HG02885 (cell line): ENCODE measurements around the gene F2RL2.
A peak's percentile ranks its signal among the peaks of the same experiment; 100 is the strongest.

Source experiments
- ATAC-seq: cut with Tn5 transposase; IDR thresholded peaks from one replicate; pipeline ENCODE4 v1.9.1; 2021; ENCODE audit warnings: mild to moderate bottlenecking; ENCODE audit not compliant: unreplicated experiment, poor library complexity

Gene F2RL2

GRCh38 chr5:76591366-76591765, 31.8 kb downstream of the F2RL2 start:
- no peak for ATAC-seq

GRCh38 chr5:76590027-76590426, 33.2 kb downstream of the F2RL2 start:
- ATAC-seq = peak; percentile 95

GRCh38 chr5:76586531-76586930, 36.7 kb downstream of the F2RL2 start:
- ATAC-seq = no peak

- no peak for ATAC-seq
Observed at GRCh38 chr5:76585783-76586217, 37.4 kb downstream of the F2RL2 start.

GRCh38 chr5:76583163-76584047, 39.8 kb downstream of the F2RL2 start:
- ATAC-seq = no peak

GRCh38 chr5:76582230-76583162, 40.7 kb downstream of the F2RL2 start:
- peak; percentile 95 for ATAC-seq

- no peak for ATAC-seq
Observed at GRCh38 chr5:76580981-76581380, 42.2 kb downstream of the F2RL2 start.

- ATAC-seq = no peak
Observed at GRCh38 chr5:76579166-76579937, 43.9 kb downstream of the F2RL2 start.

- ATAC-seq = no peak
Observed at GRCh38 chr5:76576996-76577395, 46.2 kb downstream of the F2RL2 start.

GRCh38 chr5:76576450-76576849, 46.8 kb downstream of the F2RL2 start:
- ATAC-seq = no peak

GRCh38 chr5:76571559-76571958, 51.6 kb downstream of the F2RL2 start:
- no peak for ATAC-seq

- ATAC-seq = no peak
Observed at GRCh38 chr5:76570153-76570552, 53.0 kb downstream of the F2RL2 start.
